HG03565 (cell line): Measurements from ENCODE around the gene SORCS1.
"Not testable (repeated sequence)": the region's sequence is repeated elsewhere in the genome, so short reads cannot be mapped to it uniquely, and the experiment has no call there.

ENCODE experiments used
- ATAC-seq: cut with Tn5 transposase; IDR thresholded peaks from one replicate; pipeline ENCODE4 v1.9.1; 2021; ENCODE audit warnings: mild to moderate bottlenecking, moderate library complexity; ENCODE audit not compliant: unreplicated experiment

The SORCS1 gene

GRCh38 chr10:107054469-107055156 is 109.9 kb downstream of the SORCS1 start:
- ATAC-seq, result no peak

GRCh38 chr10:107051769-107052168 is 112.7 kb downstream of the SORCS1 start:
- ATAC-seq, result no peak

DNA sequence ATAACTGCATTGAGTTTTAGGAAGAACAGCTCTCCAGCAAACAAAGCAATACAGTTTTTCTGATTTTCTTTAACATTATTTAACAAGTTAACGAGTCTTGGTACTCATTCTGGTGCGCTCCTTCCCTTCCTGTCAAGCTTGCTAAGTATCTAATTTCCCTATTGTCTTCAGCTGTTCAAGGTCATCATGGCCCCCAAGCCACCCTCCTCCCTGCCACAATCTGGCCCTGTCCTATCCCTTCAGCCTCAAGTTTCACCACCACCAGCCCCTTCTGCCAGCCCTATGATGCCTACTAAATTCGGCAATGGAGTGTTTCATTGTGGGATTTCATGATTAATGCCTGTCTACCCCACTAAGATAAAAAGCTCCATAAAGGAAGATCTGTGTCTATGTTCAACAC is 121.0 kb downstream of the SORCS1 start:
- ATAC-seq, result no peak

DNA sequence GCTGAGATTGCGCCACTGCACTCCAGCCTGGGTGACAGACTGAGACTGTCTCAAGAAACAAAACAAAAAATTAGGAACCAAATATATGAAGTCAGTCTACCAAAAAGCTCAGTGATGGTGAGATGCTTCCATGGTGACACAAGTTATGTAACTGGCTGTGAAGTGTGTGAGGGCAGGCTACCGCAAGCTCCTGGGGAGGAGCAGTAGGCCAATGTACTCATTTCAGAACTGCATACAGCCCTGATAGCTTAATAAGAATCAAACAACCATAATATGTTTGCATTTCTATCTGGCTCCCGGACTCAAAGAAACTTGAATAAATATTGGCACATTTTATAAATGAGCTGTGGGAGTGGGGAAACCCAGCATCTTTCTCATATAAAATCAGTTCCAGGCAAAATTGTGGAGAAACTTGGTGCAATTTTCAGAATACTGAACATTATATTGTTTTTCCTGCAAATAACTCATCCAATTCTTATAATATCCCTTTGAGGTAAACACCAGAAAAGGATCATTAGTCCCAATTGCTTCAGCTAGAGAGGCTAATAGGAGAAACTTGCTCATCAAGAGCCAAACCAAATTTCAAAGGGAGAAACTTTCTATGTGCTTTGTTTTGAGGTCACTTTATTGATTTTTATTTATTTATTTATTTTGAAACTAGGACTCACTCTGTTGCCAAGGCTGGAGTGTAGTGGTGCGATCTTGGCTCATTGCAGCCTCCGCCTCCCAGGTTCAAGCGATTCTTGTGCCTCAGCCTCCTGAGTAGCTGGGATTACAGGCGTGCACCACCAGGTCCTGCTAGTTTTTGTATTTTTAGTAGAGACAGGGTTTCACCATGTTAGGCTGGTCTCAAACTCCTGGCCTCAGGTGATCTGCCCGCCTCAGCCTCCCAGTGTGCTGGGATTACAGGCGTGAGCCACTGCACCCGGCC is 127.0 kb downstream of the SORCS1 start:
- no peak for ATAC-seq

DNA sequence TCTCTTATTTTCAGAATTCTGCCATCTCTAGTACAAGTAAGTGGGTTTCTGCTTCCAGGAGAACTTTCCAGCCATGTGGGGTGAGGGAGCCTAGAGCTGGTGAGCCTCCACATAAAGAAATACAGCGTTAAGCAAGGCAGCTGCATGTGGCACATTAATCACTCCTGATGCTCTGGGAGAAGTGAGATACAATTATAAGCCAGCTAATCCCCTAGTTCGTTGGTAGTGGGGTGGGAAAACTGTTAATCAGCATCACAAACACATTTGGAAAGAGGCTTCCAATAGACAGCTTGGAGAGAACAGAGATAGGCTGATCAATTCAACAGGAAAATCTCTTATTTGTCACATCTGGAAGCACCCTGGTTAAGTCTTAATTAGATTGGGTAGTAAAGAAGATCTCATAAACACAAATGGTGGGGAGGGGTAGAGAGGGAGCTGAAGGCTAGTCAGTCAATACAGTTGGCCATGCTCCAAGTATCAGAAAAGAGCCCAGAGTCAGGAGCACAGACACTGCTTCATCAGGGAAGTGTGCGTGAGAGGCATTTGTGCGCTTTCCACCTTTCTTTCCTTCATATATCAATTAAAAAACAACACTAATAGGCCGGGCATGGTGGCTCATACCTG is 130.6 kb downstream of the SORCS1 start:
- ATAC-seq, result no peak

- no peak for ATAC-seq
Observed at GRCh38 chr10:107032700-107033401, 131.7 kb downstream of the SORCS1 start.

DNA sequence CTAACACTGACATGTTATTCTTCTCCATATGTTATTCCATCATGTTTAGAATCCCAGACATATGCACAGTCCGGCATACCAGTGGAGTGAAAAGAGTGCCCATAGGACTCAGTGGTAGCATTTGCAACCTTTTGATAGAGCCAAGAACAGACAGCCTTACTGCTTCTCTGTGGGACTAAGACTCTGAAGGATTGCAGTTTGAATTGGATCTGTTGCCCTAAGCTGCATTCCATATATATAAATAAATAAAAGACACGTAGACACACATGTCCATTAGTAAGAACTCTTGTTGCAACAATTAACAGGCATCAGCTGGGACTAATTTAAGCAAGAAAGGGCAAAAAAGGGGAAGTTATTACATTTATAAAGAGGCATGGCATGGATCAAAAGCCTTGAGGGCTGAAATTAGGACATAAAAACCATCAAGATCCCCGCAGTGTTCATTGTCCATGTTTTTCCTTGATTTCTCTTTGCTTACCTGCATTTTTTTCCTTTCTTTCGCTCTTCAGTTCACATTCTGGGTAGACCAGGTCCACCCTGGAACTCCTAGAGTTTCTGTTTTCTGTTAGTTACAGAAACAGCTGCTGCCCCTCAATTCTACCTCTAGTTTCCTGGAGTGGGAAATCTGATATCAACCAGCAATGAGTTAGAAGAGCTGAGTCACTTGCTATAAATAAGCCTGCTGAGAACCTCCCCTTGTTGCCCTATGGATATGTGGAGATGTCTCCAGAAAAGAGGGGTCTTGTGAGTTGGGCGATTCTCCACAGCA is 132.4 kb downstream of the SORCS1 start:
- no peak for ATAC-seq

DNA sequence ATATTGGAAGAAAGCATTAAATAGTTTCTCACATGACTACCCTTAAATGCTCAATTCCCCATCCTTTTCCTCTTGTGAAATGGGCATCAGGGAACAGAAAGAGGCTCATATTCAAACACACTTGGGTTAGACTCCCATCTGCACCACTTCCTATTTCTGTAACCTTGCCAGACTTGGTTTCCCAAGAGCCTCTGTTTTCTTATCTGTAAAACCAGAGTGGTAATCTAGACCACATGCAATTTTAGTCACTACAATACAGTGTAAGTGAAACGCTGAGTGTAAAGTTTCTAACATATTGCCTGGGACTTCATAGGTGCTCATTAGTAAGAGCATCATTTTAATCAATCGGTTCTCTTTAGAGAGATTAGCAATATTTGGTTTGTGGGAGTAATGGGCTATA is 136.3 kb downstream of the SORCS1 start:
- ATAC-seq, result no peak

DNA sequence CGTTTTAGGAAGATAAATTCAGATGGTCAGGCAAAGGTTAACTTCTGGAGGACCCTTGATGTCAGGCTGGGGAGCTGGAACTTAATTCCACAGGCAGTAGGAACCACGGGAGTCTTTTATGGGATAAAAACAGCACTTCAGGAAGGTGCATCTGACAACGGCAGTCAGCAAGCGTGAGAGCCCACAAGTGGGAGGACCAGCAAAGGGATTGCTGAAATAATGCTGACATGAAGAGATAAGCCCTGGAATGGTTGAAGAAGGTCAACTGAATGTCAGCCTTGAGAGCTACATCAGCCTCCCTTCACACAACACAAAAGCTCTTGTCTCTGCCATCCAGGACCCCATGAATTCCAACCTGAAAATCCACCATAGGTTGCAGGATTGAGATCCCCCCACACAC is 138.8 kb downstream of the SORCS1 start:
- no peak for ATAC-seq

- not testable (repeated sequence) for ATAC-seq
Observed at GRCh38 chr10:107024033-107024432, 140.5 kb downstream of the SORCS1 start.

DNA sequence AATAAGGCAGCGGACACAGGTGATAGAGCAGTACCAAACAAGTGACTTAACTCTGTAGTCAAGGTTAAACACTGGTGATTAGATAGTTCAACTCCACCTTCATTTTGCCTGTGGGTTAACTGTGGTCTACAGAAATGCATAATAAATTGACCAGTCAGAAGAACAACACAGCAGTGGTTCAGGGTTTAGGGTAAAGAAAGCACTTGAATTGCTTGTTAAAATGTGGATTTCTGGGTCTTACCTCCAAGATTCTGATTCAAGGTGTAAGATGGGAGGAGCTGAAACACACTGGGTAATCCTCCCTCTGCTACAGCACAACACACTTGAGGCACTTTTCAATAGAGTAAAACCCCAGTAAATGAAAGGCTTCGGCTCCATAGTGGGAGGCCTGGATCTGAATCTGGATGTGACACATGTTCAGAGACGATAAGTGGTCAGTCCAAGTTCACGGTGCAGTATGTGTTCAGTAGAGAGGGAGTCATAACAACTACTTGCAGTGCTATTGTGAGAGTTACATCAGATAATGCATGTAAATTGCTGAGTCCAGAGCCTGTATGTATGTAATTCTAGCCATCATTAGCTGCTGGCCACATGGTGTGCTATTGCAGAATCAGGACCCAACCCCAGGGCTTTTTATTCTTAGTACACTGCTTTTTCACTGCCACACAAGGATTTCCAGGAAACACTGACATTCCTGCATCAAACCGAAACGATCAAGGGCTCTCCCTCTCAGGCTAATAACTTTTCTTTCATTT is 141.7 kb downstream of the SORCS1 start:
- ATAC-seq, result no peak

- no peak for ATAC-seq
Observed at GRCh38 chr10:107019154-107019553, 145.4 kb downstream of the SORCS1 start.

DNA sequence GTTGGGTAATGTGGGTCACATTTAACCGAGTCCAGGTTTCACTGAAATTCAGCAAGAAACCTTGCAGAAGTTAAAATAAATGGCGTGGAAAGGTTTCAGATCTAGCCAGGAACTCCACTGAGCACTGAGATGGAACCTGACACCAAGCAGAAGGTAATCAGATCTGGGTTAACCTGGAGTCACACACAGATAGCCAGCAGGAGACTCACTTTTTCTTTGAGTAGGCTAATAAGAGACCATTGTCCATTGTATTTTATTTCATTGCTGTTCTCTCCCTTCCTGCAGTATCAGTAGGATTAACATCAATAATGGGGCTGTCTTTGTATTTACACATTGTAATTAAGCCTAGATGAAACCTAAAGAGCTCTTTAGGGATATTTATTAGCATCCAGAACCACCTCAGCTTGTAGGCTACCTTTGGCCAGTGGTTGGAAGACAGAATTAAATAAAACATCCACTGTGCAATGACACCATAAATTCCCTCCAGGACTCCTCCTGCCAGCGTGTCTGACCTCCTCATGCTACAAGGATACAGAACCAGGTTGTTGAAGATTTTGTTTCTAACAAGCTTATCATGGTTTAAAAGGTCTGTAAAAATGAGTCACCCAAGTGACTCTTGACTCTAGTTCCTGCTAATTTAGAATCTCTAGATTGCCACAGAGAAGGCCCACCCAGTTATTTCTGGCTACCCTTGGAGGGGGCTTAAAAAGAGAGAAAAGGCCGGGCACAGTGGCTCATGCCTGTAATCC is 151.1 kb downstream of the SORCS1 start:
- ATAC-seq, result no peak

DNA sequence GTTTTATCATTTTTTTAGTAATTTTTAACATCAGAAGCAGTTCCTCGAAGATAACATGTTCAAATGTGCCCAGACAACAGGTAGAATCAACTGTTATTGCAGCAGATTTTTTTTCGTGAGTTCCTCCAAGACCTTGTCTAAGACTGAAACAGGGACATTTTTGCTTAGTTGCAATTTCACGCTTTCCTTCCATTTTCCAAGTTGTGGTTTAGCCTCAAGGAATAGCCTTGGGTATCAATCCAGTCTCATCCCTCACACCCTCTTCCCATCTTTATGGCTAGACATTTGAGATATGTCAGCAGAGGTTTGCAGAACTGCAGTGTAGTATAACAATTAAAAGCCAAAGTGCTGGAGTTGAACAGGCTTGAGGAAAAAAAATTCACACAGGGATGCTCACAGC is 152.5 kb downstream of the SORCS1 start:
- ATAC-seq, result no peak

DNA sequence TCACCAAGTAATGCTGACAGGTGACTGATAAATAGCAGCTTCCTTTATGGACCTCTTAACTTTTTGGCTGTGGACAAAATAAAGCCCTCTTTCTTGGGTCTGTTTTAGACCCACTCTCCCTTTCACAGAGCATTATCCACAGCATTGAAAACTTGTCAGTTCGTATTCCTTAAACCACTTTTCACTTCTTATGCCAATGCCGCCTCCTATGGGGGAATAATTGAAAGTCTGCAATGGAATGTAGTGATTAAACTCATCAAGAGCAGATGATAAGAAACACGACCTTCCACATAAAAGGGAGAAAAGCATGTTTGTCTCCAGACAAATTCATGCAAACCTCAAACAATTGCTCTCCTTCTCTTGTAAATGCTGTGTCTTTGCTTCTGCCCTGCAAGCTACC is 153.4 kb downstream of the SORCS1 start:
- no peak for ATAC-seq

GRCh38 chr10:107010531-107010930 is 154.0 kb downstream of the SORCS1 start:
- no peak for ATAC-seq

- no peak for ATAC-seq
Observed at GRCh38 chr10:107004362-107004761, 160.1 kb downstream of the SORCS1 start.

- no peak for ATAC-seq
Observed at GRCh38 chr10:107002068-107002467, 162.4 kb downstream of the SORCS1 start.

- no peak for ATAC-seq
Observed at GRCh38 chr10:106999118-106999707, 165.3 kb downstream of the SORCS1 start.
